Left renal pelvis (tissue), 4 donors: ENCODE results near the gene ATP13A3. TPM values are rescaled to one million over a fixed set of nuclear protein-coding genes. Genes with fewer than 3 reads are reported as not detected.
A peak's percentile ranks its signal among the peaks of the same experiment; 100 is the strongest.
"Not testable (repeated sequence)": the region's sequence is repeated elsewhere in the genome, so short reads cannot be mapped to it uniquely, and the experiment has no call there.

Source experiments
- DNase-seq, 4 donors: peaks; one replicate each; pipeline ENCODE4 v3.0.0-alpha.2; 2013; ENCODE audit warnings: low read depth in 4 of 4, low spot score in 3 of 4
- polyA plus RNA-seq, 4 donors: library from polyadenylated mRNA; unstranded; fragments of 120-200 nt; gene quantifications; one replicate each; pipeline ENCODE4 v1.2.1, GENCODE V29; 2013; ENCODE audit not compliant: insufficient read length in 4 of 4

ATP13A3 gene
- polyA plus RNA-seq, 4 donors: 65.6 to 112 (median 105) TPM

DNA sequence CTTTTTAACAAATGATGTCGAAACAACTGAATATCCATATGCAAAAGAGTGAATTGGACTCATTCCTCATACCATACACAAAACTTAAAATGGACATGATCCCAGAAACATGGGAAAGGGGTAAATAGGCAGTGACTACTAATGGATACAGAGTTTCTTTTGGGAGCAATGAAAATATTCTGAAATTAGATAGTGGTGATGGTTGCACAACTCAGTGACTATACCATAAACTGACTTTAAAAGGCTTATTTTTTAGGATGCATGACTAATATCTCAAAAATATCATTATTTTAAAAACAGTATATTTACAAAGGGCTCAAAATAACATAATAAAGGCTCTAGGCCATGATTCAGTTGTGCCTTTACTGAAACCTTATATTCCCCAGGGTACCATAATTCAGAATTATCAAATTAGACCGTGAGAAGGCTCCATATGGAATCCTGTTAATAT lies 16.3 kb upstream of the ATP13A3 start:
- no peak for DNase-seq

DNA sequence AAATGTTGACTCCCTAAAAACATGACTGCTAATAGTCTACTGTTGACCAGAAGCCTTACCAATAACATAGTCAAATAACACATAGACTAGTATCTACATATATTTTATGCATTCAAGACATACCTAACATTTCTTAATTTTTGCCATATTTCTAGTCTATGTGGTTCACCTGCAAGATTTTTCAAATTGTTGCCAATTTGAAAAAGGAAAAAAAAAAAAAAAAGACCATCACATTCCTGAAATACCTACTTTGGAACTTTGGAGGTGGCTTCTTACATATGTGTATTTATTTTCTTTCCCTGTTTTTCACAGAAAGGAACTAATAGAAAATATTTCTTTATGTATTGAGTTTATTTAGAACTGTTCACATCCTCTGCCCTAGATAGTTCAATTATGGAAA lies 13.4 kb upstream of the ATP13A3 start:
- DNase-seq: no peak

DNA sequence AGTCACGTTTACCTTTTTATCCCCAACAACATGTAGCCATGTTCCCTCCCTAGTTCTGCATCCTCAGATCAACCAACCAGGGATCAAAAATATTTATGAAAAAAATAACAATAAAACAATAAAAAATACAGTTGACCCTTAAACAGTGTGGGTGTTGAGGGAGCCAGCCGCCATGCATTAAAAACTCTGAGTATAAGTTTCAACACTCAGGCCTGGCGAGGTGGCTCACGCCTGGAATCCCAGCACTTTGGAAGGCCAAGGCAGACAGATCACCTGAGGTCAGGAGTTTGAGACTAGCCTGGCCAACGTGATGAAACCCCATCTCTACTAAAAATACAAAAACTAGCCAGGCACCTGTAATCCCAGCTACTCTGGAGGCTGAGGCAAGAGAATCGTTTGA lies 12.7 kb upstream of the ATP13A3 start:
- not testable (repeated sequence) for DNase-seq

DNA sequence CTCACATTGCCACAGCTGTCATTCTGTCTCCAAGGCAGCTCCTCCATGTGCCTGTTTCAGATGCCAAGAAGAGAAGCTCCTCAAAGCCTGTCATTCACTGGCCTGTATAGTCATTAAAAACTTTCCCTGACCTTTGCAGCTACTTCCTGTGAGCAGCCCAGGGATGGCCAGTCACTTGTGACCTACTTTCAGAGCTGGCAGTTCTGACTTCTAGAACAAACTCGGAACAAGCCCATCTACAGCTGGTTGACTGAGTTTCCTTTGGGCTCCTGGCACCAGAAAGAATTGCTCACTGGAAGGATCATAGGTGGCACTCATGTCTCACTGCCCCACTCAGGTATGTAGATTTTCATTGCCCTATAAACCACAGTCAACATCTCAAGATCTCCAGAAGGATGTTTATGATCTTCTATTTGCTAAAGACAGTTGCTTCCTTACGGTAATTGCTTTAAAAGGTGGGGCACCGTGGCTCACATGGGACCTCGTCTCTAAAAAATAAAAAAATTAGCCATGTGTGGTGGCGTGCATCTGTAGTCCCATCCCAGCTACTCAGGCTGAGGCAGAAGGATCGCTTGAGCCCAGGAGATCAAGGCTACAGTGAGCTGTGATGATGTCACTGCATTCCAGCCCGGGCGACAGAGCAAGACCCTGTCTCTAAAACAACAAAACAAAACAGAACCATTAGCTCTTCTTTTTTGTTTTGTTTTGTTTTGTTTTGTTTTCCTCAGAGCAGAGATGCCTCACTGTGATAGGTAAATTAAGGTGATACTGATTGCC lies 11.2 kb upstream of the ATP13A3 start:
- DNase-seq: no peak

DNA sequence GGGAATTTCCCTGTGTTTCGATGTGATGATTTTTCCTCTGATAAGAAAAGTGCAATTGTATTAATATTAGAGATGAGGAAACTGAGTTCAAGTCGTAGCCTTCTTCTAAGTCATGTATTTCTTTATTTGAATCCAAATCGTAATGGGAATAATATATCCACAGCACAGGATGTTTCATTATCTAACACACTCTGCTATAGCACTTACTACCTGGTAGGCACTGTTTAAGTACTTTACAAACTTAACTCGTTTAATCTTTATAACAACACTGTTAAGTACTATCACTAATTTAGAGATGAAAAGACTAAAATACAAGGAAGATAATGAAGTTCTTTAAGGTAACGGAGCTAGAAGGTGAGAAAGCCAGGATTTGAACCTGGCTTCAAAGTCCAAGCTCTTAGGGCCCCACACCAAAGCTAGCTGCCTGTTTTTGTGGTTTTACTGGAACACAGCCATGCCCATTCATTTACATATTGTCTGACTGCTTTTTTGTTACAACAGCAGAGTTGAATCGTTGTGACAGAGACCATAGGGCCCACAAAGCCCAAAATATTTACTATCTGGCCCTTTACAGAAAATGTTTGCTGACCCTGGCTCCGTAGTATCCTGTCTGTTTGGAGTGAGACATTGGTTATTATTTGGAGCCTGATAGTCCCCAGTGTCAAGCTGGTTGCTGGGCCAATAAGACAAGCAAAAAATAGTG lies 9.6 kb upstream of the ATP13A3 start:
- DNase-seq: no peak

DNA sequence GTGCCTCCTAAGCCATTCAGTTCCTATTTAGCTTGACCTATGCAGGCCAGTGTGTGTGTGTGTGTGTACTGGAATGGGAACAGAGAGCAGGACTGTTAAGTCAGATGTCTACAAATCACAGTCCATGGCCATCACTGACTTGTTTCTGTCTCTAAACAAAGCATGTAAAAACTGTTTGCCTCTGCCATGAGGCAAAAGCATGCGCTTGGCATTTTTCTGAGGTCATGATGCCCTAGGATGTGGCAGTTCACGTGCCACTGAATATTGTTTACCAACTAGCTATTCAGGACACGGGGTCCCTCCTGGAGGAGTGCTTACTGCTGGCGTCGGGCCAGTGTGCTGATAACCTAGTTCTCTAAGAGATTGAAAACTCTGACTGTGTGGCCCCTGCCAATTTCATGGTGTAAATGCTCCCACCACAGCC lies 8.2 kb upstream of the ATP13A3 start:
- no peak for DNase-seq

DNA sequence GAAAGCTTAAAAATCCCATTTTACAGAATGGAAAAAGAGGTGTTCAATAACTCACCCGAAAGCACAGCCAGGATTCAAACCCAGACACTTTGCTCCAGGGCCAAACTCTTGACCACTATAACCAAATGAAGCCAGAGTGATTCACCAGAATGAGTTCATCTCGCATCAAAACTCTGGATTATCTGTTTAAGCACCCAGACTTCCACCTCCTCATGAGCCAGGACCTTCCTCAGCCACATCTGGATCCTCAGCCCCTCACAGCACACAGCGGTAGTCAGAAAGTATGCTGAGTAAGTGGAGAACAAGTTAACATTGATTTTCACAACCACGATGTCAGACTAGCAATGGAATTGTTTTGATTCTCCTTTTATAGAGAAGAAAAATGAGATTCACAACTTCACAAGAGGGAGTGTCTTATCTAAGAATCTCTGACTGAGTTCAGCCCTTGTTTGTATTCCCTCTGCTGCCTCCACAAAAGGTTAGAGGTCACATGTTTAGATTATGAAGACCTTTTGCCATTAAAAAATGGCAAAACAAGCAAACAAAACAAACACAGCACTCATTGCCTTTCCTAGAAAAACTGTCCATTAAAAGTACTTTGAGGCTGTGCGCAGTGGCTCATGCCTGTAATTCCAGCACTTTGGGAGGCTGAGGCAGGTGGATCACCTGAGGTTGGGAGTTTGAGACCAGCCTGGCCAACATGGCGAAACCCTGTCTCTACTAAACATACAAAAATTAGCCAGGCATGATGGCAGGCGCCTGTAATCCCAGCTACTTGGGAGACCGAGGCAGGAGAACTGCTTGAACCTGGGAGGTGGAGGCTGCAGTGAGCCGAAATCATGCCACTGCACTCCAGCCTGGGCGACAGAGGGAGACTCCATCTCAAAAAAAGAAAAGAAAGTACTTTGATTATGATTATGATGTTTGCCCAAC lies 7.5 kb upstream of the ATP13A3 start:
- not testable (repeated sequence) for DNase-seq

DNA sequence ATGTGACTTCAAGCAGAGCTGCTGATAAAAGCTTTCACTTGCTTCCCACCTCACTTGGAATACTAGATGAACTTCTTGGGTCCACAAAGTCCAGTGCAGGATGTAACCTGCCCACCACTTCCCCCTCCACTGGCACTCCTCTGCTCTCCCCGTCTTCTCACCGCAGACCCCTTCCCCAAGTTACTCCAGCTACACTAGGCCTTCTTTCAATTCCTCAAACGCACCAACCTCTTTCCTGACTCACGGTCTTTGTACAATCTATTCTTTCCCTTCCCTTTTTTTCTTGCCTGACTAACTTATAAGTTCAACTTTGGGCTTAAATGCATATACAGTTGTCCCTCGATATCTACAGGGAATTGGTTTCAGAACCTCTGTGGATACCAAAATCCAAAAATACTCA lies 5.2 kb upstream of the ATP13A3 start:
- DNase-seq: no peak

DNA sequence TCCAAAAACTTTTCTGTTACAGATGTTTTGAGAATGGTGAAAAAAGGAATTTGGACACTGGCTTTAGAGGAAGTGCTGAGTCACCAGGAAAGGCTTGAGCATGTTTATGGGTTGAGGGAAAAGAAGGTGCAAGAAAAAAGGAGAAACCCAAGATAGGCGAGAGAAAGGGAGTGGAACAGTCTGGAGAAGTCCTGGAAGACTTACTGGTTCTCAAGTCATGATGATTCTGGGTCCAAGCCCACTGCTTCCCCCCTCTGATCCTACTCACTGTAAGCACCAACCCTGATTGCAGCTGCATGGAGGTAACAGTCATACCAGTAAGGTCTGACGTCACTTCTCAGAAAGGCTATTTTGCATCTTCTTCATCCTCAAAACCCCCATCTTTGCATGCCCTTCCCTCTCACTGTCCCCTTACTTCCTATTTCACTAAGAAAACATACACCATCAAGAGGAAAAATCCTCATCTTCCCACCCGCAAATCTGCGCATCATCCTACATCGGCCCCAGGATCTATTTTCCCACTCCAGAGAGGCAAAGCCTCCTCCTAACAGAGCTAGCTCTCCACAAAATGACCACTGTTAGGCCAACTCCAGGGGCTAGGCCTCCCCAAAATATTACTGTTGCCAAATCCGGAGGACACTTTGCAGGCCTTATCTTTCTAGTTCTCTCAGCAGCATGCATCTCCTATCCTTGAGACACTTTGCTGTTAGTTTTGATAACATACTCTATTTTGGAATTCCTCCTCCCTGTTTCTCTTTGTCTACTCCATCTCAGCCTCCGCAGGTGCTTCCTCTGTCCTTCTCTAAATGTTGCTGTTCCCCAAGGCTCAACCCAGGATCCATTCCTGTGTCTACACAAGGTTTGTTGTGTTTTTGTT lies 3.2 kb upstream of the ATP13A3 start:
- DNase-seq: no peak

DNA sequence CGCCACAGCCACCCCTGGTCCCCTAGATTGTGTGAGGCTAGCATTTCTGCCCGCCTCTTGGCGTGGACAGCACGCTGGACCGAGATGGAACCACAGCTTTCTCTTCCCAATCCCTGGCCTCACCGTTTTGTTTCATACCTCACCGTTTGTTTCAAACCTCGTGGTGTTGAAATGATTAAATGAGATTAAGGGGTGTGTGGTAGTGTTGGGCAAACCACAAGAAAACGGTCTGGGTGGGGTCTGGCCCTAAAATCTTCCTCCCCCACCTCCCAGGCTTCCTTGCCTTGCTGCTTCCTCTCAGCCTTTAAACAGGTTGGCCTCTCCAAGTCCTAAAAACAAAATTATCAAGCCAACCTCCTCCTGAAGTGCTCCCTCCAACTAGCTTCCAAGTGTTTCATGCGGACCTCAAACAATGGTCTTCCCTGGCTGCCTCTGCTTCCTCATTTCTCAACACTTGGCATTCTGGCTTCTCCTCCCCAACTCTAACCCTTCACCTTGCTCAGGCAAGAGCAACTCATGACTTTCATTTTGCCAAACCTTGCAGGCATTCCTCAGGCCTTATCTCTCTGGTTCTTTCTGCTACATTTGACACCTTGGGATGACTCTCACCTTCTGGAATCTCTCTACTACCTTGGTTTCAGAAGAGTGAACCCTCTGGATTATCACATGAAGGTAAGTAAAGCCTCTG lies 1.4 kb upstream of the ATP13A3 start:
- DNase-seq: no peak

DNA sequence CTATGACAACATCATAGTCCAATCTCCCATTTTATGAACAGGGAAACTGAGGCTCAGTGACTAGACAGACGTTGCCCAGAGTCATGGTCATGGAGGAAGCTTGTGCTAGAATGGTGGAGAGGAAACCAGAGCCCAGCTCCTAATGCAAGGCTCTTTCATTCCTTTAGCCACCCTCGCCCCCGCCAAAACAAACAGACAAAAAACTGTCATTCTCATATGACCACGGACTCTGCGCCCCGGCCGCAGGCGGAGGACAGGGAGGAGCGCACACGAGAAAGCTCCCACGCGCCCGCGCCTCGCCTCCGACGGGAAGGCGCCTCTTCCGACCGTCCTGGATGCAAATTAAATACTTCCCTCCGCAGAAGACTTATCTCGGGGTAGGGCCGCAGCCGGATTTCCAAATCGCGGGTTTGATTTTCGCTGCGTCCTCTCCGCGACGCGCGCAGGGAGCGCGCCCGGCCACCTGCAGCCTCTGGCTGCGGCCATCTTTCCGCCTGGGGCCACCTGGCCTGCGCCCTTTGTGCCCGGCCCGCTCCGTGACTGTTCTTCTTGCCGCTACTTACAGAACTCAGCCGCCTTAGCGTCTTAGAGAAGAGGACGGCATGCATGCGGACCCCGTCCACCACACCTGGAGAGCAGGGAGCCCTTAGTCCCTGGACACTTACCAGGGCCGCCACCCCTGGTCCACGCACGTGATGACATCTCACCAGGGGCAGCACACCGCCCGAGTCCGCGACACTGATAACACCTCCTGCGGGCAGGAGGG lies 670 bp upstream of the ATP13A3 start:
- peak in 1 of 4 donors; percentile 44 for DNase-seq

DNA sequence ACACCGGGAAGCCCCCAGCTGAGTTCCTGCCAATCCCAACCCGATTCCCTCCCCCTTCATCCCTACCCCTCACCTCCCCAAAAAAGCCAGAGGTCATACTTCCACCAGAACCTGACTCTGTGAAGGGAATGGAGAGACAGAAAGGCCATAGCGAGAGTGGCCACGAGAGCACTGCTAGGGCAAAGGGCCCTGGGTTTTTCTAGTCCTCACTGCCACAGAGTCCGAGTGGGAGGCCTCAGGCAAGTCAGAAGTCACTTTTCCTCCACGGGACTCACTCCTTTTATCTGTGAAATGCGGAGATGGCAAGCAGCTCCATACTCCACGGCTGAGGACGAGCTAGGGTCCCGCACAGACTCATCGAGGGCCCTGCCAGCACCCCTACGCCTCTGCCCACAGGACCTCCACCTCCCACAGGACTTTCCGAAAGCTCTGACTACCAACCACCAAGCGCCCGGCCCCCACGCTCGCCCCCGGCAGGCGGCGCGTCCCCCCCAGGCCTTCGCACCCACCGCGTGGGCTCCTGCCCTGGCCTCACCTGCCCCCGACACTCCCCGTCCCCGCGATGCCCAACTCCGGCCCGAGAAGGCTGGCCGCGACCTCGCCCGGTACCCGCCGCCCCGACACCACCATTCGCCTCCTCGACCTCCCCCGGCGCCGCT lies 792 bp downstream of the ATP13A3 start:
- DNase-seq: no peak

DNA sequence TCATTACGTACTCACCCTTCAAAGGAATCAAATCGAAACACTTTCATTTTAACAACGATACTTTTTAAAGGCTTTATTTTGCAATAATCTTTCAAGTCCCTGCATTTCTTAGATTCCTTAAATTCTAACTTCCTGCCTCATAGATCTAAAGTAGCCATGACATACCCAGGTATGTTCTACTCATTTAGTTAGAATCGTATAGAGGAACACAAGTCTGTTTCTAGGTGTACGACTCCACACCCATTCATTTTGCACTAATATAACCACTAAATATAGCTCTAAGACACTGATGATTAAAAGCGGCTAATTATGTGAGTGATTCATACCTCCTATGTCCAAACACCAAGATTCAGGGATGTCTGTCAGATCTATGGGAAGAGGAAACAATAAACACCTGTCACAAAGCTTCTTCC lies 1.3 kb downstream of the ATP13A3 start:
- no peak for DNase-seq

DNA sequence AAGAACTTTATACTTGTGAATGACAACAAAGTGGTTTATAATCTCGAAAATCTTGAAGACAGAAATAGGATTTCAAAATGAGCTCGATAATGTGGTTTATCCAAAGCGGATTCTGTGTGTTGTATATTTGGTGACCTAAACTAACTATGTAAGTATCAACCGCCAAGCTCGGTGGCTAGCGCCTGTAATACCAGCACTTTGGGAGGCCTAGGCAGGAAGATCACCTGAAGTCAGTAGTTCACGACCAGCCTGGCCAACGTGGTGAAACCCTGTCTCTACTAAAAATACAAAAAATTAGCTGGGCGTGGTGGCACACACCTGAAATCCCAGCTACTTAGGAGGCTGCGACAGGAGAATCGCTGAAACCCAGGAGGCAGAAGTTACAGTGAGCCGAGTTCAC lies 2.2 kb downstream of the ATP13A3 start:
- no peak for DNase-seq

DNA sequence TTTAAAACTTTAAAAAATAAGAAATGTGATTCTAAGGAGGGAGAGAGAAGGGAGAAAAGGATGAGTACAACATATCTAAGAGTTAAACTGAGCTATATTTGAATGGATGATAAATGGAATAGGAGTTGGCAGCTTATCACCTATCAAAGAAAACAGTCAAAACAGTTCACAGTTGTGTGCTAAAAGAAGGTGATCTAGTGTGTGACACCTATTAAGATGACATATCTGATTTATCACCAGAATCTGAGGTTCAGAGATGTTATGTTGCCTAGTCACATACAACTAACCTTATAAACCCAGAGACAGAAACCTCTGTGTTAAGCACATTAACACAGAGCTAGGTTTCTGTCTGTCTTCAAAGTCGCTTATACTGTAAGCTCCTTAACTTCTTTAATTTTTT lies 3.0 kb downstream of the ATP13A3 start:
- no peak for DNase-seq

DNA sequence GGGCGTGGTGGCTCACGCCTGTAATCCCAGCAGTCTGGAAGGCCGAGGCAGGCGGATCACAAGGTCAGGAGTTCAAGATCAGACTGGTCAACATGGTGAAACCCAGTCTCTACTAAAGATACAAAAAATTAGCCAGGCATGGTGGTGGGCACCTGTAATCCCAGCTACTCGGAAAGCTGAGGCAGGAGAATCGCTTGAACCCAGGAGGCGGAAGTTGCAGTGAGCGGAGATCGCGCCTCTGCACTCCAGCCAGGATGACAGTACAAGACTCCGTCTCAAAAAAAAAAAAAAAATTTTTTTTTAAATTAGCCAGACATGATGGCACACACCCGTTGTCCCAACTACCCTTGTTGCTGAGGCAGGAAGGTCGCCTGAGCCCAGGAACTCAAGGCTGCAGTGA lies 4.0 kb downstream of the ATP13A3 start:
- DNase-seq: not testable (repeated sequence)

DNA sequence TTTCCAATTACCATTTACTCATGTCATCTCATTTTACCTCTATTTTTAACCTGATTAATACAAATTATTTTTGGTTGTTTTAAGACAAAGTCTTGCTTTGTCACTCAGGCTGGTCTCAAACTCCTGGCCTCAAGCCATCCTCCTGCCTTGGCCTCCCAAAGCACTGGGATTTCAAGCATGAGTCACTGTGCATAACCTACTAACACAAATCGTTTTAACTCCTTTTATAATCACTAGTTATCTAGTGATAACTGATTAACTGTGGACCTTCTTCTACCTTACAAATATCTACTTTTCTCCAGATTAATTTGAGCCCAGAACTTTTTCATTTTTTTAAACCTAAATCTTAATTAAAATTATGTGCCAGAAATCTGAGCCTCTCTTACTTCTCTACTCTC lies 4.6 kb downstream of the ATP13A3 start:
- DNase-seq: no peak

DNA sequence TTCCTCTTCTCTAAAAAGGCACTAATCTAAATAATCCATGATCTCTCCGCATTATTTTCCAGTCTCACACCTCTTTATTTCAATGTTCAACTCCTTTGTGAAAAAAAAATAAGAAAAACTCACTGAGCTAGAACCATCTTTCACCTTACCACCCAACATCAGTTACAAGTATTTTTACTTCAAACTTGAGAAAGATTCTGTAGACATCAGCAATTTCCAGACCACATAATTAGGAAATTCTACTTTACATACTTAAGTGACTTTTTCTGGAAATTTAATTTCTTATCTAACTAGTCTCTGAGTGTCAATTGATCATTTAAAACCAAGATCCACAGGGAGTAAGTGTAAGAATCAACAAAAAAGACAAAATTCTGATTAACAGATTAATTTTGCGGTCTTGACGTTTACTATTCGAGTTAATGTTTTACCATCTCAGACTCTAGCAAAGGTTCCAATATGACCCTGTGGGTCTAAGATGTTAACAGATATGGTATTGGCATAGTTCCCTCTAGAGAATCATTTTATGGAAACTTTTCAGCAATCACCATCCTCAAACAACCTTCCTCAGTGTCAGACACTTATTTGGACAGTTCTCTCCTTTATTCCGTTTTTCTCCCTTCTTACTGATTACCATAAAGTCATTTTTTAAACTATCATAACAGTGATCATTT lies 5.1 kb downstream of the ATP13A3 start:
- DNase-seq: no peak
